Endothelial cell of umbilical vein (primary cell): Measurements from ENCODE around the gene NFIA. TPM values are rescaled to one million over a fixed set of nuclear protein-coding genes. Genes with fewer than 3 reads are reported as not detected.

Experiments used
- BruUV-seq: library from RNA; stranded (reverse); fragments of 400-500 nt; replicated peaks from 2 replicates; lab custom pipeline; 2021; lab: Mats Ljungman, UMichigan
- CTCF ChIA-PET: fragments of 300-600, 350-600 bp; sonication (Branson Sonifier 250); formaldehyde crosslinking; loops from one replicate; lab custom pipeline; 2021; ENCODE audit warnings: antibody characterized with exemption, inconsistent platforms; lab: Charles Lee
- POLR2A ChIA-PET: fragments of 300-600, 350-600 bp; sonication (Branson Sonifier 250); formaldehyde crosslinking; loops from one replicate; lab custom pipeline; 2021; ENCODE audit warnings: antibody characterized with exemption, inconsistent platforms; lab: Charles Lee
- DNase-seq: peaks from one replicate; pipeline ENCODE4 v3.0.0-alpha.2; 2011; ENCODE audit warnings: low read depth, low spot score
- FAIRE-seq: peaks from 2 replicates; lab custom pipeline; 2011; peaks lifted over from hg19 to GRCh38; lab: Jason Lieb, UNC
- H2AFZ ChIP-seq: 2 replicates; pipeline ENCODE4 v1.6.0; 2012; ENCODE audit warnings: low read depth, low read length, control low read depth, inconsistent platforms
- H3K27ac ChIP-seq: 2 replicates; pipeline ENCODE4 v1.5.1; 2011; ENCODE audit warnings: low read depth, mild to moderate bottlenecking, control low read depth, low read length, moderate library complexity; ENCODE audit not compliant: insufficient read depth
- H3K27me3 ChIP-seq, 2 experiments: 2 replicates each; pipeline versions ENCODE4 v1.6.0 to v1.6.1; 2011; ENCODE audit warnings: low read length in 2 of 2, mixed read lengths in 1 of 2; ENCODE audit not compliant: control insufficient read depth in 2 of 2, insufficient read depth in 2 of 2
- H3K36me3 ChIP-seq, 2 experiments: 2 replicates in 1 of 2; 3 replicates in 1 of 2; pipeline ENCODE4 v1.5.1; 2011; ENCODE audit warnings: low read length in 2 of 2, mild to moderate bottlenecking in 1 of 2, moderate library complexity in 1 of 2; ENCODE audit not compliant: control insufficient read depth in 2 of 2, insufficient read depth in 2 of 2; ENCODE audit errors: extremely low read depth in 1 of 2
- H3K4me1 ChIP-seq: 3 replicates; pipeline ENCODE4 v1.5.1; 2011; ENCODE audit warnings: mild to moderate bottlenecking, low read length; ENCODE audit not compliant: control insufficient read depth, insufficient read depth; ENCODE audit errors: extremely low read depth
- H3K4me2 ChIP-seq: 2 replicates; pipeline ENCODE4 v1.6.1; 2011; ENCODE audit warnings: low read length, control low read depth, mixed read lengths; ENCODE audit not compliant: insufficient read depth
- H3K4me3 ChIP-seq, 3 experiments: fragments of 200-600 bp in 1 of 3; sonication (generic), shearing (Covaris generic) in 1 of 3; replicated peaks in 1 of 3; 2 replicates each; pipeline ENCODE4 v1.5.1; 2011 to 2016; ENCODE audit warnings: control low read depth in 3 of 3, low read length in 3 of 3, mild to moderate bottlenecking in 2 of 3, inconsistent platforms in 1 of 3, low read depth in 1 of 3, moderate library complexity in 1 of 3; ENCODE audit not compliant: insufficient read depth in 1 of 3
- H3K79me2 ChIP-seq: 2 replicates; pipeline ENCODE4 v1.6.0; 2012; ENCODE audit warnings: low read length, inconsistent platforms; ENCODE audit not compliant: control insufficient read depth, insufficient read depth
- H3K9ac ChIP-seq: replicated peaks from 2 replicates; pipeline ENCODE3; 2011; ENCODE audit warnings: low read length, control low read depth; ENCODE audit not compliant: insufficient read depth; ENCODE audit errors: extremely low read depth
- H3K9me1 ChIP-seq: replicated peaks from 3 replicates; pipeline ENCODE4 v1.6.0; 2011; ENCODE audit warnings: mild to moderate bottlenecking, low read length; ENCODE audit not compliant: control insufficient read depth, insufficient read depth; ENCODE audit errors: extremely low read depth
- H3K9me3 ChIP-seq: replicated peaks from 2 replicates; pipeline ENCODE4 v1.5.1; 2012; ENCODE audit warnings: low read length, inconsistent platforms; ENCODE audit not compliant: control insufficient read depth, insufficient read depth
- H4K20me1 ChIP-seq: replicated peaks from 2 replicates; pipeline ENCODE3; 2011; ENCODE audit warnings: mild to moderate bottlenecking, low read length; ENCODE audit not compliant: control insufficient read depth, insufficient read depth; ENCODE audit errors: extremely low read depth
- EZH2 ChIP-seq: IDR thresholded peaks from 2 replicates; pipeline ENCODE4 v1.6.1; 2012; ENCODE audit warnings: borderline replicate concordance, low read depth, mild to moderate bottlenecking, moderate library complexity, low read length, inconsistent platforms; ENCODE audit not compliant: severe bottlenecking
- FOS ChIP-seq: IDR thresholded peaks from 2 replicates; pipeline ENCODE4 v1.6.1; 2011; ENCODE audit warnings: mild to moderate bottlenecking, low read length, moderate library complexity, borderline replicate concordance; ENCODE audit not compliant: insufficient read depth
- GATA2 ChIP-seq: IDR thresholded peaks from 2 replicates; pipeline ENCODE4 v1.7.0; 2011; ENCODE audit warnings: low read depth, mild to moderate bottlenecking, moderate library complexity, mixed read lengths, low read length; ENCODE audit not compliant: insufficient read length, insufficient read depth
- JUN ChIP-seq: IDR thresholded peaks from 2 replicates; pipeline ENCODE4 v1.6.1; 2011; ENCODE audit warnings: borderline replicate concordance, low read depth; ENCODE audit not compliant: insufficient read length, insufficient read depth
- MYC ChIP-seq: IDR thresholded peaks from one replicate; pipeline ENCODE4 v1.6.1; 2011; ENCODE audit warnings: mild to moderate bottlenecking, low read depth, low read length
- POLR2A ChIP-seq: IDR thresholded peaks from 2 replicates; pipeline ENCODE4 v1.6.1; 2012; ENCODE audit warnings: low read depth, mild to moderate bottlenecking, control low read depth, low read length
- POLR2AphosphoS5 ChIP-seq: IDR thresholded peaks from 2 replicates; pipeline ENCODE4 v1.6.1; 2012; ENCODE audit warnings: low read depth, mild to moderate bottlenecking, control low read depth, low read length, moderate library complexity; ENCODE audit not compliant: insufficient read depth
- dilution Hi-C: fragments of 300-500 bp; cut with MboI; formaldehyde crosslinking; loops from one replicate; pipeline ENCODE4 v1.15.0; 2019; ENCODE audit warnings: low sequenced_read_pairs; ENCODE audit not compliant: extremely low pct_ligation_motif_present
- intact Hi-C: fragments of 100-400 bp; cut with micrococcal nuclease; formaldehyde crosslinking; loops from one replicate; pipeline ENCODE4 v1.10.0; 2022
- polyA plus RNA-seq, 4 experiments: library from polyadenylated mRNA; depleted of rRNA in 3 of 4; stranded (reverse) in 3 of 4; unstranded in 1 of 4; fragments of >200 nt; gene quantifications; 2 replicates each; pipeline versions ENCODE4 v1.2.1 to v1.2.3, GENCODE V29; 2011 to 2012; ENCODE audit warnings: missing spikeins in 1 of 4
- total RNA-seq: library from RNA; stranded (reverse); gene quantifications from 2 replicates; pipeline ENCODE4 v1.2.3, GENCODE V29; 2021
- TF ChIP-seq, protein P1 (sequence below): IDR thresholded peaks from 2 replicates; pipeline ENCODE4 v1.6.1; 2011; ENCODE audit not compliant: insufficient read depth, insufficient read length
- TF ChIP-seq, protein P2 (sequence below), 2 donors: IDR thresholded peaks; 1 replicate in 1 of 2; 2 replicates in 1 of 2; pipeline ENCODE4 v1.5.1; 2011; ENCODE audit warnings: low read length in 2 of 2, mild to moderate bottlenecking in 2 of 2, moderate library complexity in 2 of 2, control low read depth in 1 of 2, inconsistent platforms in 1 of 2, low read depth in 1 of 2; ENCODE audit not compliant: insufficient read depth in 1 of 2; ENCODE audit errors: extremely low read depth in 1 of 2

Gene NFIA
- total and polyA plus RNA-seq, 2 donors (not counting 3 experiments of a cell fraction or from before 2014, with no cell fraction given) = 25.5 to 47.0 TPM

DNA sequence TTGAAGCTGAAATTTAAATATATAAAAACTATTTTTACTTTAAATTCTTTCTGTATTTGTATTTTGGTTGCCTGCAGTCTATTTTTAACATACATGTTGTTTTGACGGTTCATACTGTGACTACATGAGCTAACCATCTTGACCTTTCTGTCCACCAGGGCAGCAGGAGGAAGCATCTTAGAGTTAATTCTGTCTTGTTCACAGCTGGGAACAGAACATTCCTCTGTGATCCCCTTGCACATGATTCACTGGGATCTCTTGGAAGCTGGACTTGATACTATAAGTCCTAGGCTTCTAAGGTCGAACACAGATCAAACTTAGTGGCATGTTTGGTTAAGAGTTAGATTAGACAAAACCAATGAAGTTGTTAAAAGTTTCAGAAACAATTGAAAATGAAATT lies 99.7 kb downstream of the NFIA start:
- BruUV-seq = no TSS peak
- TF ChIP-seq, protein P1, sequence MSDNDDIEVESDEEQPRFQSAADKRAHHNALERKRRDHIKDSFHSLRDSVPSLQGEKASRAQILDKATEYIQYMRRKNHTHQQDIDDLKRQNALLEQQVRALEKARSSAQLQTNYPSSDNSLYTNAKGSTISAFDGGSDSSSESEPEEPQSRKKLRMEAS = no peak
- TF ChIP-seq, protein P2, sequence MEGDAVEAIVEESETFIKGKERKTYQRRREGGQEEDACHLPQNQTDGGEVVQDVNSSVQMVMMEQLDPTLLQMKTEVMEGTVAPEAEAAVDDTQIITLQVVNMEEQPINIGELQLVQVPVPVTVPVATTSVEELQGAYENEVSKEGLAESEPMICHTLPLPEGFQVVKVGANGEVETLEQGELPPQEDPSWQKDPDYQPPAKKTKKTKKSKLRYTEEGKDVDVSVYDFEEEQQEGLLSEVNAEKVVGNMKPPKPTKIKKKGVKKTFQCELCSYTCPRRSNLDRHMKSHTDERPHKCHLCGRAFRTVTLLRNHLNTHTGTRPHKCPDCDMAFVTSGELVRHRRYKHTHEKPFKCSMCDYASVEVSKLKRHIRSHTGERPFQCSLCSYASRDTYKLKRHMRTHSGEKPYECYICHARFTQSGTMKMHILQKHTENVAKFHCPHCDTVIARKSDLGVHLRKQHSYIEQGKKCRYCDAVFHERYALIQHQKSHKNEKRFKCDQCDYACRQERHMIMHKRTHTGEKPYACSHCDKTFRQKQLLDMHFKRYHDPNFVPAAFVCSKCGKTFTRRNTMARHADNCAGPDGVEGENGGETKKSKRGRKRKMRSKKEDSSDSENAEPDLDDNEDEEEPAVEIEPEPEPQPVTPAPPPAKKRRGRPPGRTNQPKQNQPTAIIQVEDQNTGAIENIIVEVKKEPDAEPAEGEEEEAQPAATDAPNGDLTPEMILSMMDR (IDR thresholded peaks at IDR 0.05; ENCODE audit: extremely low read depth in 1 of 2, insufficient read depth in 1 of 2, low read depth in 1 of 2, low read length in 2 of 2) = no peak
- TF ChIP-seq GATA2 (no peak), EZH2 (no peak), MYC (no peak), POLR2A (no peak), POLR2AphosphoS5 (no peak), JUN (peak; percentile 25), FOS (peak; percentile 23)
- H3K4me2 ChIP-seq = no peak overlapping the region
- H3K79me2 ChIP-seq = no peaks in the 10 kb centered on the region
- no peaks in the 10 kb centered on the region for H4K20me1 ChIP-seq
- no peaks in the 10 kb centered on the region for H3K9me1 ChIP-seq
- no peak overlapping the region for H3K4me3 ChIP-seq
- no peaks in the 10 kb centered on the region for H3K36me3 ChIP-seq
- ChIA-PET CTCF (interaction anchor here (0.7 to 1.5 kb wide), 4 partner anchors 16 to 406 kb away, joined by 3 to 5 read pairs (median 4); no protein-coding TSS in a partner anchor), POLR2A (interaction anchor here (0.6 to 1.1 kb wide), 2 partner anchors 50 to 271 kb away, joined by 3 to 4 read pairs; no protein-coding TSS in a partner anchor)
- H3K9ac ChIP-seq = no peak overlapping the region
- H3K27me3 ChIP-seq = no peaks in the 10 kb centered on the region
- DNase-seq (peak; percentile 75), FAIRE-seq (peak; percentile 50)
- intact Hi-C loops = no loop called here
- dilution Hi-C loops = no loop called here
- H3K4me1 ChIP-seq = peaks cover 27% of the 10 kb centered on the region
- H3K9me3 ChIP-seq = no peaks in the 10 kb centered on the region
- no peak overlapping the region for H2AFZ ChIP-seq
- no peak overlapping the region for H3K27ac ChIP-seq
